A673 (cell line): ENCODE data around the gene FAM83D. TPM values are rescaled to one million over a fixed set of nuclear protein-coding genes. Genes with fewer than 3 reads are reported as not detected.

ENCODE experiments used
- BruUV-seq: library from RNA; stranded (reverse); fragments of 400-500 nt; replicated peaks from 2 replicates; lab custom pipeline; 2021; lab: Mats Ljungman, UMichigan
- CTCF ChIA-PET: fragments of 300-600 bp; sonication (Branson Sonifier 250); formaldehyde crosslinking; loops from one replicate; lab custom pipeline; 2022; ENCODE audit warnings: antibody characterized with exemption; lab: Charles Lee
- POLR2A ChIA-PET: fragments of 300-600 bp; sonication (Branson Sonifier 250); formaldehyde crosslinking; loops from one replicate; lab custom pipeline; 2022; ENCODE audit warnings: antibody characterized with exemption; ENCODE audit not compliant: low non-redundant PET; lab: Charles Lee
- DNase-seq: peaks from one replicate; pipeline ENCODE4 v3.0.0-alpha.2; 2015; ENCODE audit warnings: low spot score
- H3K27ac ChIP-seq: fragments of 200-600 bp; sonication (generic); 2 replicates; pipeline ENCODE4 v1.5.1; 2016; ENCODE audit warnings: mixed run types, low read depth, mild to moderate bottlenecking, mixed read lengths, antibody characterized with exemption, low read length; ENCODE audit not compliant: poor library complexity, severe bottlenecking
- H3K27me3 ChIP-seq: fragments of 200-600 bp; sonication (generic); replicated peaks from 2 replicates; pipeline ENCODE4 v1.6.1; 2017; ENCODE audit warnings: mixed run types, low read depth, mild to moderate bottlenecking, mixed read lengths, antibody characterized with exemption, low read length; ENCODE audit not compliant: insufficient read depth, poor library complexity
- H3K36me3 ChIP-seq: fragments of 200-600 bp; sonication (generic); 2 replicates; pipeline ENCODE4 v1.6.1; 2016; ENCODE audit warnings: mixed run types, mild to moderate bottlenecking, mixed read lengths, antibody characterized with exemption, low read length; ENCODE audit not compliant: insufficient read depth, poor library complexity, severe bottlenecking
- H3K4me1 ChIP-seq: fragments of 200-600 bp; sonication (generic); 2 replicates; pipeline ENCODE4 v1.6.1; 2017; ENCODE audit warnings: mixed run types, mild to moderate bottlenecking, mixed read lengths, antibody characterized with exemption, low read length; ENCODE audit not compliant: insufficient read depth, poor library complexity, severe bottlenecking
- H3K4me3 ChIP-seq: fragments of 200-600 bp; sonication (generic); 2 replicates; pipeline ENCODE4 v1.5.1; 2016; ENCODE audit warnings: low read depth, mixed run types, mild to moderate bottlenecking, mixed read lengths, low read length; ENCODE audit not compliant: poor library complexity, severe bottlenecking
- H3K9me3 ChIP-seq: fragments of 200-600 bp; sonication (generic); 2 replicates; pipeline ENCODE4 v1.6.1; 2016; ENCODE audit warnings: mixed run types, low read depth, mild to moderate bottlenecking, mixed read lengths, antibody characterized with exemption, low read length; ENCODE audit not compliant: poor library complexity, severe bottlenecking
- CTCF ChIP-seq: fragments of 300-800, 200-600 bp; sonication (generic); conservative IDR thresholded peaks from 2 replicates; pipeline ENCODE4 v1.5.1; 2017; ENCODE audit warnings: low read depth, mild to moderate bottlenecking, antibody characterized with exemption, low read length, moderate library complexity, mixed read lengths
- EZH2 ChIP-seq: fragments of 200-600 bp; sonication (generic); IDR thresholded peaks from 2 replicates; pipeline ENCODE4 v1.6.1; 2017; ENCODE audit warnings: borderline replicate concordance, low read depth, mild to moderate bottlenecking, mixed read lengths, antibody characterized with exemption, low read length; ENCODE audit not compliant: poor library complexity, severe bottlenecking
- intact Hi-C: fragments of 100-400 bp; cut with micrococcal nuclease; formaldehyde crosslinking; loops from one replicate; pipeline ENCODE4 v1.10.0; 2022; ENCODE audit not compliant: unreplicated experiment
- total RNA-seq: library from RNA; stranded (reverse); gene quantifications from 2 replicates; pipeline ENCODE4 v1.2.3, GENCODE V29; 2021

Gene FAM83D
- total RNA-seq, 1 experiment from 2014 or later: 74.0 TPM

- H3K4me3 ChIP-seq: no peak overlapping the region
- no peaks in the 10 kb centered on the region for H3K27me3 ChIP-seq
- intact Hi-C loops: no loop called here
- CTCF ChIA-PET: no interaction called here
- DNase-seq: peak; percentile 19
- no TSS peak for BruUV-seq
- POLR2A ChIA-PET: no interaction called here
- H3K27ac ChIP-seq: no peak overlapping the region
- H3K4me1 ChIP-seq: no peaks in the 10 kb centered on the region
- peaks cover 9% of the 10 kb centered on the region for H3K36me3 ChIP-seq
- no peak for TF ChIP-seq EZH2
- no peak for TF ChIP-seq CTCF
- H3K9me3 ChIP-seq: no peaks in the 10 kb centered on the region
Measured at GRCh38 chr20:38997622-38998021, 71.4 kb downstream of the FAM83D start.

GRCh38 chr20:38999217-38999616, 73.0 kb downstream of the FAM83D start:
- H3K27me3 ChIP-seq: no peaks in the 10 kb centered on the region
- no TSS peak for BruUV-seq
- ChIA-PET POLR2A (no interaction called here), CTCF (no interaction called here)
- DNase-seq: no peak
- intact Hi-C loops: no loop called here
- no peak overlapping the region for H3K27ac ChIP-seq
- H3K36me3 ChIP-seq: peaks cover 16% of the 10 kb centered on the region
- no peaks in the 10 kb centered on the region for H3K9me3 ChIP-seq
- no peaks in the 10 kb centered on the region for H3K4me1 ChIP-seq
- no peak overlapping the region for H3K4me3 ChIP-seq
- no peak for TF ChIP-seq EZH2
- no peak for TF ChIP-seq CTCF

DNA sequence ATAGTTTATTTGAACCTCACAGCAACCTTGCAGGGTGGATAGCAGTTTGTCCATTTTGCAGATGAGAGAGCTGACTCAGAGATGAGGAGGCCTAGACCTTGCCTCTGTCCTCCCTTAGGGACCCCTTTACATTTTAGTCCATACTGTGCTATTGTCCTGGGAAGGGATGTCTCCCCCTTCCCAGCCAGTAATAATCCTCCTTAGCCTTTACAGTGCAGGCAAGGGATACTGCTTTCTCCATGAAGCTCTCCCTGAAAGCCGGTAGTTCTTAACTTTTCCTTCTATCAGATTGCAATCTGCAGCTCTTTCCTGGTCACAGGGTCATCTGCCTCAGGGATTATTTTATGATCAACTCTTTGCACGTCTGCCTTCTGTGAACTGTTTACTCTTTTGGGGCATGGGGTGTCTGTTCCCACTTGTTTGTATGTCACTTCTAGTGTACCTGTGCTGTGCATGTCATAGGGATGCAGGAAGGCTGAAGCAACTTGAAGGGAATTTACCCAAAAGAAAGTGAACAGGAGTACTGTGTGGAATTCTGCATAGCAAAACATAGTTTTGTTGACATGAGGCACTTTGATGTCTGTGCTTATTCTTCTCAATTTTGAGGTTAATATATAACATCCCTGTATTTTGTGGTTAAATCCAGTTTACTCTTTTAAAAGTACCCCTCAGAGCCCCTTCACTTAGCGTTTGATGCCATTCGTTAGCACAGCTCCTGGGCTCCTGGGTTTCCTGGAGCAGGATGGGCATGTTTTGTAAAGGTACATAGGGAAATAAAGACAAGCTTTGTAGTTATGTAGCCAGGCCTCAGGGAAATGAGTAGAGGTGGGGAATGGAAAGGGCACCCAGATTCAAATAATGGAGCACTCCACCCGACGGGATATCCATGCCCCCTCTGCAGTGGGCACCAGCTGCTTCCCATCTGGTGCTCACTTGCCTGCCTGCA, 74.0 kb downstream of the FAM83D start:
- TF ChIP-seq EZH2 (no peak), CTCF (no peak)
- intact Hi-C loops: no loop called here

More for the DNA sequence above, 74.0 kb downstream of the FAM83D start:
- no peak for DNase-seq
- no peaks in the 10 kb centered on the region for H3K4me1 ChIP-seq
- ChIA-PET POLR2A (no interaction called here), CTCF (no interaction called here)
- no peaks in the 10 kb centered on the region for H3K9me3 ChIP-seq
- H3K27me3 ChIP-seq: no peaks in the 10 kb centered on the region
- H3K4me3 ChIP-seq: no peak overlapping the region
- H3K27ac ChIP-seq: no peak overlapping the region
- BruUV-seq: no TSS peak
- H3K36me3 ChIP-seq: peaks cover 16% of the 10 kb centered on the region

Other genes with a start within 250 kb of the FAM83D start
- gene SLC32A1, start 201.9 kb upstream of the FAM83D start, total RNA-seq: not detected in 2 replicates
- 11.2 and 11.5 TPM in 2 replicates for gene ACTR5, start 178.0 kb upstream of the FAM83D start, total RNA-seq
- gene PPP1R16B, start 120.7 kb upstream of the FAM83D start, total RNA-seq: 0.13 and 0.17 TPM in 2 replicates
- 15.9 and 18.1 TPM in 2 replicates for gene DHX35, start 35.9 kb downstream of the FAM83D start, total RNA-seq